ENCODE measurements around the gene GRID2.

DNA sequence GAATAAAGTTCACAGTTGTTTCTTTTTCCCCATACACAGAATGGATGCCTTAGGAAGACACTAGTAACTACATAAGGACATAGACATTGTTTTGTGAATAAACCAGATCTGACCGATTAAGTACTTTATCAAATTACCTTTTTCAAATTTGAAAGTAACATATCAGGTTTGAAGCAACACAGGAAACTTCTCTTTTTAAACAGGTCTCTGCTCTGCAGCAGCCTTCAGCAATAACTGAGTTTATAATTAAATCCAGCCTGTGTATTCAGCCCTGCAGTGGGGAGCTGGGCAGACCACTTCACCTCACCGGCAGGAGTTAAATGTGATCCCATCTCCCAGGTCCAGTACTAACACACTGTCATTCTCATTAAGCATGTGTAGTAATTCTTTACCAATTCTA is 1456.5 kb downstream of the GRID2 start:
- TF ChIP-seq POLR2AphosphoS5 (IDR thresholded peaks at IDR 0.05; ENCODE audit: low read depth, low read length): no peak
- TF ChIP-seq POLR2A (IDR thresholded peaks at IDR 0.05; ENCODE audit: low read depth, low read length): no peak
- no peak for TF ChIP-seq TAF1 (IDR thresholded peaks at IDR 0.05; ENCODE audit: borderline replicate concordance, low read depth, low read length)
